ENCODE measurements around the gene P2RY2.

The P2RY2 gene

DNA sequence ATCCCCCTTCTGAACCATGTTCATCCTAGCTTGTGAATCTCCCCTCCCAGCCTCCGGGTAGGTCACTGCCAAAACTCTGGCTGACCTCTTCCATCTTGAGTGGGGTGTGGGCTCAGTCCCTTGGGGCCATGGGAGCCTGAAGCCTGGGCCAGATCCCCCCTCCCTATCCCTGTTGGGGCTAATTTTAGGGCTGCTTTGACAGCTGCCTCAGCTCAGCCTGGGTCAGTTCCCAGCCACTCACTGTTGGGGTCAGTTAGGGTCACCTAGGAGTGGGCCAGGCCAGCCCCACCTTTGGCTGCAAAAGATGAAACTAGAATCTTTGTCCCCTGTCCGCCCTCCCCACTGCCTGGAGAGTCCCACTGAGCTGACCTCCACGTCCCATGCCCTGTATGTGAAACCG is 29.8 kb upstream of the P2RY2 start:
- H3K4me3 ChIP-seq (ENCODE audit: insufficient read depth, low read depth, low read length, poor library complexity, severe bottlenecking): no peak overlapping the region
- DNase-seq: no peak
- no peaks in the 10 kb centered on the region for H3K36me3 ChIP-seq (ENCODE audit: control insufficient read depth, insufficient read depth, low read length)
- H3K9me3 ChIP-seq (ENCODE audit: control insufficient read depth, low read length): no peaks in the 10 kb centered on the region
- no peak overlapping the region for H3K27ac ChIP-seq (ENCODE audit: insufficient read depth, low read length, poor library complexity, severe bottlenecking)
- no peaks in the 10 kb centered on the region for H3K27me3 ChIP-seq (replicated peaks; ENCODE audit: control insufficient read depth, insufficient read depth, low read length, poor library complexity, severe bottlenecking)
- no peaks in the 10 kb centered on the region for H3K4me1 ChIP-seq (ENCODE audit: control insufficient read depth, insufficient read depth, low read length, poor library complexity, severe bottlenecking)

DNA sequence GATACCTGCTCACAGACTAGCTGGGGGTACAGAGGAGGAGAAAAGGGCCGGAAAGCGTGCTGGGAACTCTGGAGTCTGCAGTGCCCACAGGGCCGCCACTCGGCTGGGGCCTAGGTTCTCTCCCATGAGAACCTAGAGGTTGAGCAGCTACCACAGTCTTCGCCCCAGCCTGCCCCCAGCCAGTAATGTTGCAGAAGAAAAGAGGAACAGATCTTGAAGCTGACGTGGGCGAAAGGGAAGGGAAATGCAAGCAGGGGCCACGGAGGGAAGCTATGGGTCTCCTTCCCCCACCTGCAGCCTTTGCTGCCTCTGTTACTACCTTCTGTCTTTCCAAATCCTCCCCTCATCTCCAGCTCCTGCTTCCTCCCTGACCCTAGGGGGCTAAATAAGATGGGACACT is 28.8 kb upstream of the P2RY2 start:
- no peak overlapping the region for H3K27ac ChIP-seq (ENCODE audit: insufficient read depth, low read length, poor library complexity, severe bottlenecking)
- H3K36me3 ChIP-seq (ENCODE audit: control insufficient read depth, insufficient read depth, low read length): no peaks in the 10 kb centered on the region
- no peaks in the 10 kb centered on the region for H3K9me3 ChIP-seq (ENCODE audit: control insufficient read depth, low read length)
- H3K4me3 ChIP-seq (ENCODE audit: insufficient read depth, low read depth, low read length, poor library complexity, severe bottlenecking): no peak overlapping the region
- no peaks in the 10 kb centered on the region for H3K4me1 ChIP-seq (ENCODE audit: control insufficient read depth, insufficient read depth, low read length, poor library complexity, severe bottlenecking)
- H3K27me3 ChIP-seq (replicated peaks; ENCODE audit: control insufficient read depth, insufficient read depth, low read length, poor library complexity, severe bottlenecking): no peaks in the 10 kb centered on the region
- no peak for DNase-seq

DNA sequence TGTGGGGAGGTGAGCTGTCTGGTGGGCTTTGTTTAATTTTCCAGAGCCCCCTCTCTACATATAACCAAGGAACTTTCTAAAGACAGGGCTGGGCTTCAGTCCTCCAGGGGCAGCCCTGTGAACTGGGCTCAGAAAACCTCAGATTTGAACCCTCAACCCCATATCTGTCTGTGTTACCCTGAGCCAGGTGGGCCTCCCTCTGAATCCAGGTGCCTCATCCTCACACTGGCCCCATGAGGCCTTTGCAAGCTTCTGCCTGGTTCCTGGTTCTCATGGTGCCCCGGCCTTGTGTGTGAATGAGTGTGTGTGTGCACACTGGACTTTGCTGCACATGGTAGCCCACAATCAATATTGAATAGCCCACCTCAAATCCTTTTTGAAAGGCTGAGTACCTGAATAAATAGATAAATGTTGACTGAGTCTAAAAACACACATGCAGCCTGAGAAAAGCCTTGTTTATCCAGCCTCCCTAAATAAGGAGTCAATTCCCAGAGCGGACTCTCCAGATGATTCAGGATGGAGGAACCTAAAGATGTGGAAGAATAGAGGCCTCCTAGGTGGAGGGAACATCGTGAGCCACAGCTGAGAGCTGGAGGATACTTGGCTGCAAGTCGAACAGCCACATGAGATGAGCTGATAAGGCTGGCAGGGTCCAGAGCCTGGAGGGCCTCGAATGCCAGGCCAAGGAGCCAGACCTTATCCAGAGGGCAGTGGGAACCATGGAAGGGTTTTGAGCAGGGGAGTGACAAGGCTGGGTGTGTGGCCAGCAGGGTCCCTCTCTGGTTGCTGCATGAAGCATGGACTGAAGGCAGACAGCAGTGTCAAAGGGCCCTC is 28.1 kb upstream of the P2RY2 start:
- Histone ChIP-seq H3K27me3 (replicated peaks; ENCODE audit: control insufficient read depth, insufficient read depth, low read length, poor library complexity, severe bottlenecking) (no peaks in the 10 kb centered on the region), H3K4me1 (ENCODE audit: control insufficient read depth, insufficient read depth, low read length, poor library complexity, severe bottlenecking) (no peaks in the 10 kb centered on the region), H3K4me3 (ENCODE audit: insufficient read depth, low read depth, low read length, poor library complexity, severe bottlenecking) (no peak overlapping the region), H3K27ac (ENCODE audit: insufficient read depth, low read length, poor library complexity, severe bottlenecking) (no peak overlapping the region), H3K9me3 (ENCODE audit: control insufficient read depth, low read length) (no peaks in the 10 kb centered on the region), H3K36me3 (ENCODE audit: control insufficient read depth, insufficient read depth, low read length) (no peaks in the 10 kb centered on the region)
- no peak for DNase-seq

DNA sequence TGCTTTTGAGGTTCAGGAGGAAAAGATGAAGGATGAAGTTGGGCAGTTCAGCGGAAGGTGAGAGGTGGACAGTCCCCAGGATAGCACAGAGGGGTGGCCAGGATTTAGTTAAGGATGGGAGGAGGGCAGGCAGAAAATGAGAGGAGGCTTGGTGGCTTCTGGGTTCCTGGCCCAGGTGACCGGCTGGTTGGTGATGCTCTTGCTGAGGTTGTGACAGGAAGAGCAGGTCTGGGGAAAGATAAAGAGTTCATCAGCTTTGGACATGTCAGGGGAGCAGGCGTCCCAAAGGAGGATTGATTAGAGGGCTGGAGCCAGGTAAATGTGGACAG is 27.6 kb upstream of the P2RY2 start:
- H3K27me3 ChIP-seq (replicated peaks; ENCODE audit: control insufficient read depth, insufficient read depth, low read length, poor library complexity, severe bottlenecking): no peaks in the 10 kb centered on the region
- H3K4me1 ChIP-seq (ENCODE audit: control insufficient read depth, insufficient read depth, low read length, poor library complexity, severe bottlenecking): no peaks in the 10 kb centered on the region
- no peak overlapping the region for H3K27ac ChIP-seq (ENCODE audit: insufficient read depth, low read length, poor library complexity, severe bottlenecking)
- H3K9me3 ChIP-seq (ENCODE audit: control insufficient read depth, low read length): no peaks in the 10 kb centered on the region
- H3K36me3 ChIP-seq (ENCODE audit: control insufficient read depth, insufficient read depth, low read length): no peaks in the 10 kb centered on the region
- no peak overlapping the region for H3K4me3 ChIP-seq (ENCODE audit: insufficient read depth, low read depth, low read length, poor library complexity, severe bottlenecking)
- no peak for DNase-seq

DNA sequence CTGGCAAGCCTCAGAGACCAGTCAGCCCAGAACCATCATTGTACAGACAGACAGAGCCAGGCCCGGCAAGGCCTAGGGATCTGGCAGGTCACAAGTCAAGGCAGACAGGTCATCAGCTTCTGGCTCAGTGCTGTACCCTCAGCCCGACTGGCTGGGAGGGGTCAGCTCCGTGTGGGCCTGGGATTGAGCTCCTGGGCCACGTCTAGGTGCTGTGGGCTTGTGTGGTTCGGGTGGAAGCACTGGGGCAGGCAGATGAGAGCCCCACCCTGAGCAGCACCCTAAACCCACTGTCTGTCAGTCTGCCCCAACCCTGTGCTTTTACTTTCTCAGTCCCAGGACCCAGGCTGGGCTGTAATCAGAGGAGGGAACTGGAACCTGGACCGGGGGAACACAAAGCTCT is 26.9 kb upstream of the P2RY2 start:
- DNase-seq: no peak
- no peaks in the 10 kb centered on the region for H3K4me1 ChIP-seq (ENCODE audit: control insufficient read depth, insufficient read depth, low read length, poor library complexity, severe bottlenecking)
- no peak overlapping the region for H3K4me3 ChIP-seq (ENCODE audit: insufficient read depth, low read depth, low read length, poor library complexity, severe bottlenecking)
- no peaks in the 10 kb centered on the region for H3K9me3 ChIP-seq (ENCODE audit: control insufficient read depth, low read length)
- H3K27ac ChIP-seq (ENCODE audit: insufficient read depth, low read length, poor library complexity, severe bottlenecking): no peak overlapping the region
- H3K27me3 ChIP-seq (replicated peaks; ENCODE audit: control insufficient read depth, insufficient read depth, low read length, poor library complexity, severe bottlenecking): no peaks in the 10 kb centered on the region
- no peaks in the 10 kb centered on the region for H3K36me3 ChIP-seq (ENCODE audit: control insufficient read depth, insufficient read depth, low read length)

DNA sequence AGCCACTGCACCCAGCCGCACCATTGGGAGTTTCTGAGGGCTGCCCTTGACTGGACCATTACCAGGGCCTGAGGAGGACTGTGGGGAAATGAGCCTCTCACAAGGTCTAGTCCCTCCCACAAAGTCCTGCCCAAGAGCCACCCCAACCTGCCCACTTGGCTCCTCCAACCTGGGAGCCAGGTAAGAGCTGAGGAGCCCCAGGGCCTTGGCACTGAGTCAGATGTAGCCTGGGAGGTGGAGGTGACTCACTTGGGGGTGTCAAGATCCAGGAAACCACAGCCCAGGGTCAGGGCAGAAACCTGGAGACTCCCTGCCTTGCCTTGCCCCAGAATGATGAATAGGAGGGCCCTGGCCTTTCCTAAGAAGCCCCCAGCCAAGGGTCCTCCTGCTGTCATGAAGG is 25.8 kb upstream of the P2RY2 start:
- DNase-seq: no peak
- no peak overlapping the region for H3K27ac ChIP-seq (ENCODE audit: insufficient read depth, low read length, poor library complexity, severe bottlenecking)
- H3K27me3 ChIP-seq (replicated peaks; ENCODE audit: control insufficient read depth, insufficient read depth, low read length, poor library complexity, severe bottlenecking): no peaks in the 10 kb centered on the region
- H3K4me3 ChIP-seq (ENCODE audit: insufficient read depth, low read depth, low read length, poor library complexity, severe bottlenecking): no peak overlapping the region
- H3K36me3 ChIP-seq (ENCODE audit: control insufficient read depth, insufficient read depth, low read length): no peaks in the 10 kb centered on the region
- no peaks in the 10 kb centered on the region for H3K4me1 ChIP-seq (ENCODE audit: control insufficient read depth, insufficient read depth, low read length, poor library complexity, severe bottlenecking)
- H3K9me3 ChIP-seq (ENCODE audit: control insufficient read depth, low read length): no peaks in the 10 kb centered on the region

DNA sequence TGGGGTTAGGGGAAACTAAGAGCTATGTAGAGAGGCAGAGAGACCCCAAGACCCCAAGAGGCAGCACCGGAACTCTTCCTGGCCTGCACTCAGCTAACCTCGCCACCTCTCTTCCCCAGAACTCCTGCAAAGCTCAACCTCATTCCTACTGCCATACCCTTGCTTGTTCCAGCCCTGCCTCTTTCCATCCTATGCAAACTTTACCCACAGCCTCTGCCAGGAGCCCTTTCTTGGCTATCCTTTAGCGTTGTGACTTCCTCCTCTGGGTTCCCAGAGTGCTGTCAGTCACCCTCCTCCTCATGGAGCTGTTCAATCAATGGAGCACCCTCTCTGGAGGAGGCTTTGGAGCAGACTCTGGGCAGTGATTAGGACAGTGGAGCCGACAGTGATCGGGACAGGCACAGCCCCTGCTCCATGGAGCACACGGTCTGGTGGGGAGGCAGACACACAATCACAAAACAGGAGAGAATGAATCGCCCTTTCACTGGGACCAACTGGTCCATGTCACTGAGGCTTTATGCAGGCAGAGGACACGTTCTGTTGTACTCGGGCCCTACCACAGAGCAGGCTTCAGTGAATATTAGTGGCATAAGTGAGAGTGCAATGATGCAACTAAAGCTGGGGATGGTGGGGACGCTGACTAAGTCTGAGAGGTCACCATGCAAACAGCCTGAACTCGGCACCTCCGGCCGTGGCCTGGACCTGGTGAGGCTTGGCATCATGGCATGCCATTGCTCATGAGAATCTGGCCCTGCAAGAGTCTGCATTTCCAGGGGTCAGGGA is 24.6 kb upstream of the P2RY2 start:
- H3K9me3 ChIP-seq (ENCODE audit: control insufficient read depth, low read length): no peaks in the 10 kb centered on the region
- no peak overlapping the region for H3K27ac ChIP-seq (ENCODE audit: insufficient read depth, low read length, poor library complexity, severe bottlenecking)
- no peak overlapping the region for H3K4me3 ChIP-seq (ENCODE audit: insufficient read depth, low read depth, low read length, poor library complexity, severe bottlenecking)
- H3K27me3 ChIP-seq (replicated peaks; ENCODE audit: control insufficient read depth, insufficient read depth, low read length, poor library complexity, severe bottlenecking): no peaks in the 10 kb centered on the region
- H3K36me3 ChIP-seq (ENCODE audit: control insufficient read depth, insufficient read depth, low read length): no peaks in the 10 kb centered on the region
- no peaks in the 10 kb centered on the region for H3K4me1 ChIP-seq (ENCODE audit: control insufficient read depth, insufficient read depth, low read length, poor library complexity, severe bottlenecking)
- DNase-seq: no peak

DNA sequence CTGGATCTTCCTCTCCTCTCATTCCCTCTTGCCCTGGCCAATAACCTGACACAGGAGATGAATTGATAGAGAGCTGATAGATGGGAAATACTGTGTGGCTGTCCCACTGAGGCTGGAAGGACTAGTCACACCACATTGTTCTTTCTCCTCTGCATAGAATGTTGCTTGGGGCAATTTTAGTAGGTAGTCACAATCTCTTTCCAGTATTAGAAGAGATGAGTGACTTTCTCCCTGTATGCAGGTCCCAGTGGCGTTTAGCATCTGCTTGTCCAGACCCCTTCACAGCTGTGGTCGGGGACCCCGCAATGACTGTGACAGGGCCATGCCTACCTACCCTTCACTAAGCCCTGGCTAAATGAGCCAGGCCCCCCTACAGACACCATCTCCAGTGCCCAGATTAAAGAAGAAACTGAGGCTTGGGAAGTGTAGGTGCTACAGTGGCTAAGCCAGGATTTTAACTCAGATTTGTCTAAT is 24.0 kb upstream of the P2RY2 start:
- Histone ChIP-seq H3K27ac (ENCODE audit: insufficient read depth, low read length, poor library complexity, severe bottlenecking) (no peak overlapping the region), H3K36me3 (ENCODE audit: control insufficient read depth, insufficient read depth, low read length) (no peaks in the 10 kb centered on the region), H3K27me3 (replicated peaks; ENCODE audit: control insufficient read depth, insufficient read depth, low read length, poor library complexity, severe bottlenecking) (no peaks in the 10 kb centered on the region), H3K4me1 (ENCODE audit: control insufficient read depth, insufficient read depth, low read length, poor library complexity, severe bottlenecking) (no peaks in the 10 kb centered on the region), H3K4me3 (ENCODE audit: insufficient read depth, low read depth, low read length, poor library complexity, severe bottlenecking) (no peak overlapping the region), H3K9me3 (ENCODE audit: control insufficient read depth, low read length) (no peaks in the 10 kb centered on the region)
- DNase-seq: no peak

DNA sequence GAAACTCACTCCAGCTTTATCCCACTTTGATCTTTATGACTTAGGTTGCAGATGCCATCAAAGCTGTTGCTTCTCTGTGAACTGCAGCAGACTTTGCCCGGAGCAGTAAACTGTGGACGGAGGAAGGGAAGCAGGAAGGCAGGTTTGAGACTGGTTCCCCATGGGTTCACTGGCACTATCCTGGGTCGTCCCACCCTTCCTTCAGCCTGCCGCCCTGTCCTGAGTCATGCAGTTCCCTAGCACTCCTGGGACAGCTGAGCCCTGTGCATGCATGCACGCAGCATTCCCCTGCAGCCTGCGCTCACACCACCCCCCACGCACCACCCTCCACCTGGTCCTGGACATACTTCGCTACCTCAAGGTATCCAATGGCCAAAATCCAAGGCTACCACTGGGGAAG is 23.5 kb upstream of the P2RY2 start:
- no peak overlapping the region for H3K27ac ChIP-seq (ENCODE audit: insufficient read depth, low read length, poor library complexity, severe bottlenecking)
- DNase-seq: no peak
- no peaks in the 10 kb centered on the region for H3K4me1 ChIP-seq (ENCODE audit: control insufficient read depth, insufficient read depth, low read length, poor library complexity, severe bottlenecking)

More for the DNA sequence above, 23.5 kb upstream of the P2RY2 start:
- Histone ChIP-seq H3K36me3 (ENCODE audit: control insufficient read depth, insufficient read depth, low read length) (no peaks in the 10 kb centered on the region), H3K4me3 (ENCODE audit: insufficient read depth, low read depth, low read length, poor library complexity, severe bottlenecking) (no peak overlapping the region), H3K27me3 (replicated peaks; ENCODE audit: control insufficient read depth, insufficient read depth, low read length, poor library complexity, severe bottlenecking) (no peaks in the 10 kb centered on the region), H3K9me3 (ENCODE audit: control insufficient read depth, low read length) (no peaks in the 10 kb centered on the region)
